NK-92 (cell line): ENCODE results near the gene DRAM2.
"Not testable (repeated sequence)": the region's sequence is repeated elsewhere in the genome, so short reads cannot be mapped to it uniquely, and the experiment has no call there.

Experiments used
- DNase-seq: peaks from one replicate; lab custom pipeline; 2025; ENCODE audit not compliant: unreplicated experiment; lab: John Stamatoyannopoulos, UW

Gene DRAM2

DNA sequence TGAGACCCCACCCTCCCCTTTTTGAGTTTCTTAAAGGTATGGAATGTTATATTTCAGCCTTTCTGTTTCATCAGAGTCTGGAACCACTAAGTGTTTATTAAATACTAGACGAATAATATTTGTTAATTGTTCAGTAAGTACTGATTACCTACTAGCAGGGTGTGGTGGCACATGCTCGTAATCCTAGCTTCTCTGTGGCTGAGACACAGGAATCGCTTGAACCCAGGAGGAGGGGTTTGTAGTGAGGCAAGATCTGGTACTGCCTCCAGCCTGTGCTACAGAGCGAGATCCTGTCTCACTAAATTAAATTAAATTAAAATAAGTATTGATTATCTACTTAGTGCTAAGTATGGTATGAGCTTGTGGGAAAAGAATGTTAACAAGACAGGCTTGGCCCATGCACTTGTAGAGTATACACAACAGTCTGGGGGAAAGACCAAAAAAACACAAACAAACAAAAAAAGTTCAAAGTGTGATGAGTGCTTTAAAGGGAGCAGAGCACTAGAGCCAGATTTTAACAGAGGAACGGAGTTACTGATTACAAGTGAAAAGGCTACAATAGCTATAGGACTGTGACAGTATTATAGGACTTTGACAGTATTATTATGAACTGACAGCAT lies 2.6 kb upstream of the DRAM2 start:
- no peak for DNase-seq

DNA sequence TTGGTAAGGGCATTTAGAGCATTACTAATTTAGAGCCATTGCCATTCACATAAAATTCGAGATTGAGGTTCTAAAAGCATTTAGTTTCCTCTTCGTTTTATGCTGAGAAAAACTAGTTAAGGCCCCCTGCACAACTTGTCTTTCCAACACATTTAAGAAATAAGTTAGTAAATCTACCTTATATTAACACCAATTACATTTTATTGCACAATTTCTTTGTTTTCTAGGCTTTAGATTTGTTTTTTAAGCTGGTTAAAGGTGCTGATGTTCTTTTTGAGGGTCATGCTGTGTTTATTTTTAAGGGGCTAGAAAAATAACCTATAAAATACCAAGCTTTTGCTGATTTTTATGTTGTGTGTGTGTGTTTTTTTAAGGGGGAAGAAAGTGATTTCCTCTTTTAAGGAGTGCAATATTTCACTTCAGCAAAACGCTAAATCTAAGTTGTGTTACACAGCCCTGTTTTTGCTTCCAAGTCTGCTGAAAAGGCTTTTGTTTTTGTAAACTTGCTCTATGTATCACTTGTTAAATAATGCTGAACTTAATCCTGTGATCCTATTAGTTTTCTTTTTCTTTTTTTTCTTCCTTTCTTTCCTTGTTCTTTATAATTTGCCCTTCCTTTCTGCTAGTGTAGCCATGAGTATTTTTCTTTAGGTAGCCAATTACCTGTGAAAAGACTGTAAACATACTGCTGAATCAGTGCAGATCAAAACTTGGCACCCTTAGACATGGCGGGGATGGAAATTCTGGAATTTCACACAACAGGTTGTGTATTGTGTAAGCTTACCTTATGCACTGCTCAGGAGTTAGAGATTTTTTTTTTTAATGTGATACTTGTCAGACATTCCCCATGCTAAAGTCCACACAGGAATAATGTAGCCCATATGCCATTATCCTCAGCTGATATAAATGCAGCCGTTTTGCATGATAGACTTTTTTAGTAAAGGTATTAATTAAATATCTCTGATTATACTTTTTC lies 1.6 kb upstream of the DRAM2 start:
- no peak for DNase-seq

- DNase-seq, result no peak
Measured at GRCh38 chr1:111140680-111140967, 731 bp upstream of the DRAM2 start.

DNA sequence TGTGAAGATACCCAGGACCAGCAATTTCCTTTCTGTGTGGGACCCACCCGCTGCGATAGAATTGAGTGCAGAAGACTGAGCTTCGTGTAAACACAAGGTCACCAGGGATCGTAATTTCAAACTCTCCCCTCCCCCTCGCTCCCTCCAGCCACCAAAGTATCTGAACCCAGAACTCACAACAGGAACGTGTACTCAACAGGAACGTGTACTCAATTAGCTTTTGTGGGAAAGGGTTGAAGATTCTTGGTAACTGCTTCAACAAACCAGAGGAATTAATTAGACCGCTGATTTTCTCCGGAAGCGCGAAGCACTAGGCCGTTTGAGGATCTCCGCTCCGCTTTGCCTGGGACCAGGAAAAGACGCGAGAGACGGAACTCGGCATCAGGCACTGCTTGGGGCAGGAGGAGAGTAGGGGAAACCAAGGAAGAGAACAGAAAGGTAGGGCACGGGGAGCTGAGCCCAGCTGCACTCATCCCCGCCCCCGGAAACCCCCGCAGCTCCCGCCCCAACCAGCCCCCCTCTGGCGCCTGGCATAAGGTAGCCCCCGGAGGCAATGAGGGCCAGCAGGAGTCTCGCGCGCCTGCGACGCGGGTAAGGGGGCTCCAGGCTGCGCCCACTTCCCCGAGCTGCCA lies 453 bp downstream of the DRAM2 start:
- DNase-seq, result no peak

GRCh38 chr1:111133866-111134265 lies 6.0 kb downstream of the DRAM2 start:
- no peak for DNase-seq

DNA sequence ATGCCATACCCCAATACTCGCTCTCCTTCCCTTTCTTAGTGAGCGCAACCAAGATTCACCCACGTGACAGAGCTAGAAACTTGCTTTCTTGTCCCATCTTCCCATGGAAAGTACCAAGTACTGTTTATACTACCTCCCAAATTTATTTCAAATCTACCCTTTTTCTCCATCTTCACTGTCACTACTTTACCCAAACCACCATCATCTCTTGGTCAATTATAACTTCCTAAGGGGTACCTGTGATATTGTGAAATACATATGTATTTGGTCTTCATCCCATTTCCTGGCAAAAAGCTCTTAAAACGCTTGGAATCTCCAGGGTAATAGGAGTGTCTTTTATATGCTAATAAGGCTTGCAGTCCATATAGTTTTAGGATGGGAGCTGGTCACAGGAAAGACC lies 8.2 kb downstream of the DRAM2 start:
- no peak for DNase-seq

- DNase-seq, result no peak
Measured at GRCh38 chr1:111129376-111129775, 10.5 kb downstream of the DRAM2 start.

DNA sequence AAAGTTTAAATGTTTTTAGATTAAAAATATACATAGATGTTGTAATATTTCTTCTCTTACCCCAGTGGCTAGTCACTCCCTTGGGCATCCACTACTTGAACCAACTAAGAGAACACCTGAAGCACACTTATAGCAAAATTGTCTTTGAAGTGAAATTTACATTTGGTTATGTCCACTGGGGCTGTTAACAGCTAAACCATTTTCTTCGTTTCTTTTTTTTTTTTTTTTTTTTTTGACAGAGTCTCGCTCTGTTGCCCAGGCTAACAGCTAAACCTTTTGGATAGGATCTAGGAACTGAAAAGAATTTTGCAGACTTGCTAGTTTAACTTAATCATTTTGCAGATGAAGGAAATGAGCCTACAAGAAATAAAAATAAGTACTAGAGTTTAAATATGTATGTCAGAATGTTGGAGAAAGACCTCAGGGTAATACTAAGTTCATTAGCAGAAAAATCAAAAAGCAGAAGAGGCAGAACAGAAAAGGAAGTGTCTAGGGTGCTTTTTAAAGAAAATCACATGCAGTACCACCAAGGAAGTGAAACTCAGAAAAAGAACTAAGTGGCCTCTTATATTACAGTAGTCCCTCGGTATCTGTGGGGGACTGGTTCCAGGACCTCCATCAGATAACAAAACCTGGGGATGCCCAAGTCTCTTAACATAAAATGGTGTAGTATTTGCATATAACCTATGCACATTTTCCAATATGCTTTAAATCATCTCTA lies 11.8 kb downstream of the DRAM2 start:
- no peak for DNase-seq

DNA sequence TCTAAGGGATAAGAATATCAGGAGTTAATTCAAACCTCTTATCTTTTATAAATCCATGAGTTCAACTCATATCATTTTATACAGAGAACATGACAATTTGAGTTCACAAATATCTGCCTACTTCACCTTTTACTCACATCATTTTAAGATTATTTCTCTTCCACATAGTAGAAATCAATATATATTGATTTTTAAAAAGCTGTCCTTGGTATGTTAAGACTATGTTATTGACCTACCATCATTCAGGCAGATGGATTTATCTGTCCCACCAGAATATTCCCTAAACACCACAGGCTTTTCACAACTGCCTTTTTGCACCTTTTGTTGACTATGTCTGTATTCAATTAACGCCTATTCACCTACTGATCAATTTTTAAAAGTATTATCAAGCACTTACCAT lies 13.5 kb downstream of the DRAM2 start:
- DNase-seq, result no peak

GRCh38 chr1:111116496-111116895 lies 23.4 kb downstream of the DRAM2 start:
- DNase-seq, result no peak

GRCh38 chr1:111110197-111110899 lies 29.5 kb downstream of the DRAM2 start:
- DNase-seq, result no peak

DNA sequence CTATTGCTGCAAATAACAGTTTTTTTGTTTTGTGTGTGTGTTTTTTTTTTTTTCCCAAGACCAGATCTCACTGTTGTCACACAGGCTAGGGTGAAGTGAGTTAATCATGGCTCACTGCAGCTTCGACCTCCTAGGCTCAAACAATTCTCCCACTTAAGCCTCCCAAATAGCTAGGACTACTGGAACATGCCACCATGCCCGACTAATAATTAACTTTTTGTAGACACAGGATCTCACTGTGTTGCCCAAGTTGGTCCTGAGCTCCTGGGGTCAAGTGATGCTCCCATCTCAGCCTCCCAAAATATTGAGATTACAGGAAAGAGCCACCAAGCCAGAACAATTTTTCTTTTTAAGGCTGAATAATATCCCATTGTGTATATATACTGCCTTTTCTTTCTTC lies 34.9 kb downstream of the DRAM2 start:
- no peak for DNase-seq

- DNase-seq, result no peak
Measured at GRCh38 chr1:111101854-111102642, 37.8 kb downstream of the DRAM2 start.

DNA sequence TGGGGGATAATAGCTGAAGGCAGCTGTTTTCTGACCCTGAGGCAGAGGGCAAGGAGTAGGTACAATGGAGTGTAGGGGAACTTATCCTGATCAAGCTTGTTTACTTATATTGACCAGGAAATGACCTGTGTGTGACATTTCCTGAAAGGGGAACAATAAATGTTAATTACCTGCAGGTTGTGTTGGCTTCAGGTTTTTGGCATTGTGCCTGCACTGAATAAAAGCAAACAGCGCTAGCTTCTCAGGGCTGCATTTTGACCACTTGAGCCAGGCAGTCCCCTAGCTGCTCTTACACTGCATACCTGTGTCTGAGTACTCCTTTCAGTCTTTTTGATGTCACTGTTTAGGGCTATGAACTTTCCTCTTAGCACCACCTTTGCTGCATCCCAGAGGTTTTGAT lies 40.6 kb downstream of the DRAM2 start:
- DNase-seq, result no peak

DNA sequence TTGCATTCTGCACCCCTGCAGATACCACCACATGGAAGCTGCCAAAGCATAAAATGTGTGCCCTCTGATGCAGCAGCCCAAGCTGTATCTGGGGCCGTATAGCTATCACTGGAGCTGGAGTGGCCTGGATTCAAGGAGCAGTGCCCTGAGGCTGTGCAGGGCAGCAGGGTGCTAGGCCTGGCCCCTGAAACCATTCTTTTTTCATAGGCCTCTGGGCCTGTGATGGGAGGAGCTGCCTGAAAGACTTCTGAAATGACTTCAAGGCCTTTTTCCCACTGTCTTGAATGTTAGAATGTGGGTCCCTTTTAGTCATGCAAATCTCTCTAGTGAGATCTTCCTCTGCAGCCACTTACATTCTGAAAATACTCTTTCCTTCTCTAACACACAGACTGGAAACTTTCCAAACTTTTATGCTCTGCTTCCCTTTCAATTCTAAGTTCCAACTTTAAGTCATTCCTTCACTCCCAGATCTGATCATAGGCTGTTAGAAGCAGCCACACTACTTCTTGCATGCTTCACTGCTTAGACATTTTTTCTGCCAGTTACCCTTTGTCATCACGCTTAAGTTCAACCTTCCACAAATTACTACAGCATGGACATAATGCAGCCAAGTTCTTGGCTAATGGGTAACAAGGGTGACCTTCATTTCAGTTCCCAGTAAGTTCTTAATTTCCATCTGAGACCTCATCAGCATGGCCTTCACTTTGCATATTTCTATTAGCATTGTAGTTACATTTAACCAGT lies 42.4 kb downstream of the DRAM2 start:
- no peak for DNase-seq

GRCh38 chr1:111095421-111095820 lies 44.5 kb downstream of the DRAM2 start:
- not testable (repeated sequence) for DNase-seq

DNA sequence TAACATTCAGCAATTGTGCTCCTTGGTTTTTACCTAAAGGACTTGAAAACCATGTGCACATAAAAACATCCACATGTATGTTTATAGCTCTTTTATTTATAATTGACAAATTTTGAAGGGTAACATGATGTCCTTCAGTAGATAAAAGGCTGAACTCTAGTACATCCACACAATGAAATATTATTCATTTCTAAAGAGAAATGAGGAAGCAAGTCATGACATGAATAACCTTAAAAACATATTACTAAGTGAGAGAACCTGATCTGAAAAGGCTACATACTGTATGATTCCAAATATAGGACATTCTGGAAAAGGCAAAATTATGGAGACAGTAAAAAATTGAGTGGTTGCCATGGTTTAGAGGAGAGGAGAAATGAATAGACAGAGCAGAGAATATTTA lies 50.3 kb downstream of the DRAM2 start:
- no peak for DNase-seq

DNA sequence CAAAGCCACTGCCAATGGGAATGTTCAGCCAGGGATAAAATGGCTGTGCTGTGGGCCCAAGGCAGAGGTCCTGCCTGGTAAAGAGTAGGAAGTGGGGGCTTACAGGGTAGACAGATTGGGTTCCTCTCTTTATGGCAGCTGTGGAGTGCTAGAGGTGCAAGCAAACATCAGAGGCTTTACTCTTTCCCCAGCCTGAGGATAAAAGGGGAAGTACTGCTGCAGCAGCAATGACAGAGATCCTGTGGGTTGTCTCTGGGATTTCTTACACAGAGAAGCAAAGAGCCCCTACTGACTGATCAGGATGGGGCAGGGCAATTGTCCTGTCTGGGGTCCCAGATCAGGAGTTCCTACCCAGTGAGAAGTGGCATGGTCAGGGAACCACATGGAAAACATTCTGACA lies 54.2 kb downstream of the DRAM2 start:
- DNase-seq, result no peak

- DNase-seq, result no peak
Measured at GRCh38 chr1:111084999-111085398, 54.9 kb downstream of the DRAM2 start.
